Measurements from ENCODE around the gene NDUFA3.

- no peak for TF ChIP-seq ETV6 (conservative IDR thresholded peaks at IDR 0.05 in 1 of 2, IDR thresholded peaks at IDR 0.05 in 1 of 2; ENCODE audit: borderline replicate concordance in 1 of 2, low read depth in 1 of 2)
- no peak for TF ChIP-seq BRCA1 (IDR thresholded peaks at IDR 0.05; ENCODE audit: low read depth, low read length)
- TF ChIP-seq, protein P1, sequence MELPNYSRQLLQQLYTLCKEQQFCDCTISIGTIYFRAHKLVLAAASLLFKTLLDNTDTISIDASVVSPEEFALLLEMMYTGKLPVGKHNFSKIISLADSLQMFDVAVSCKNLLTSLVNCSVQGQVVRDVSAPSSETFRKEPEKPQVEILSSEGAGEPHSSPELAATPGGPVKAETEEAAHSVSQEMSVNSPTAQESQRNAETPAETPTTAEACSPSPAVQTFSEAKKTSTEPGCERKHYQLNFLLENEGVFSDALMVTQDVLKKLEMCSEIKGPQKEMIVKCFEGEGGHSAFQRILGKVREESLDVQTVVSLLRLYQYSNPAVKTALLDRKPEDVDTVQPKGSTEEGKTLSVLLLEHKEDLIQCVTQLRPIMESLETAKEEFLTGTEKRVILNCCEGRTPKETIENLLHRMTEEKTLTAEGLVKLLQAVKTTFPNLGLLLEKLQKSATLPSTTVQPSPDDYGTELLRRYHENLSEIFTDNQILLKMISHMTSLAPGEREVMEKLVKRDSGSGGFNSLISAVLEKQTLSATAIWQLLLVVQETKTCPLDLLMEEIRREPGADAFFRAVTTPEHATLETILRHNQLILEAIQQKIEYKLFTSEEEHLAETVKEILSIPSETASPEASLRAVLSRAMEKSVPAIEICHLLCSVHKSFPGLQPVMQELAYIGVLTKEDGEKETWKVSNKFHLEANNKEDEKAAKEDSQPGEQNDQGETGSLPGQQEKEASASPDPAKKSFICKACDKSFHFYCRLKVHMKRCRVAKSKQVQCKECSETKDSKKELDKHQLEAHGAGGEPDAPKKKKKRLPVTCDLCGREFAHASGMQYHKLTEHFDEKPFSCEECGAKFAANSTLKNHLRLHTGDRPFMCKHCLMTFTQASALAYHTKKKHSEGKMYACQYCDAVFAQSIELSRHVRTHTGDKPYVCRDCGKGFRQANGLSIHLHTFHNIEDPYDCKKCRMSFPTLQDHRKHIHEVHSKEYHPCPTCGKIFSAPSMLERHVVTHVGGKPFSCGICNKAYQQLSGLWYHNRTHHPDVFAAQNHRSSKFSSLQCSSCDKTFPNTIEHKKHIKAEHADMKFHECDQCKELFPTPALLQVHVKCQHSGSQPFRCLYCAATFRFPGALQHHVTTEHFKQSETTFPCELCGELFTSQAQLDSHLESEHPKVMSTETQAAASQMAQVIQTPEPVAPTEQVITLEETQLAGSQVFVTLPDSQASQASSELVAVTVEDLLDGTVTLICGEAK (IDR thresholded peaks at IDR 0.05; ENCODE audit: borderline replicate concordance) = no peak
- TF ChIP-seq CHD2 (IDR thresholded peaks at IDR 0.05; ENCODE audit: borderline replicate concordance, low read depth, low read length) = no peak
- no peak for TF ChIP-seq RELA (IDR thresholded peaks at IDR 0.05; ENCODE audit: borderline replicate concordance, partially characterized antibody)
Observed at GRCh38 chr19:54152878-54153524, 50.3 kb downstream of the NDUFA3 start.
